Fibroblast of skin of right biceps (primary cell): ENCODE results near the gene COL26A1.
"Not testable (repeated sequence)": the region's sequence is repeated elsewhere in the genome, so short reads cannot be mapped to it uniquely, and the experiment has no call there.

Experiments
- DNase-seq: peaks from one replicate; pipeline ENCODE4 v3.0.0-alpha.2; 2013

Gene COL26A1

GRCh38 chr7:101505510-101505909 lies 142.8 kb downstream of the COL26A1 start:
- DNase-seq = not testable (repeated sequence)

- no peak for DNase-seq
These were observed 143.9 kb downstream of the COL26A1 start for GRCh38 chr7:101506531-101506930.

- no peak for DNase-seq
These were observed 144.7 kb downstream of the COL26A1 start for GRCh38 chr7:101507327-101507726.

- DNase-seq = peak; percentile 59
These were observed 145.1 kb downstream of the COL26A1 start for GRCh38 chr7:101507791-101508252.

GRCh38 chr7:101510297-101510696 lies 147.6 kb downstream of the COL26A1 start:
- DNase-seq = no peak

GRCh38 chr7:101511965-101512364 lies 149.3 kb downstream of the COL26A1 start:
- DNase-seq = no peak

- DNase-seq = no peak
These were observed 154.2 kb downstream of the COL26A1 start for GRCh38 chr7:101516851-101517250.

- DNase-seq = no peak
These were observed 154.6 kb downstream of the COL26A1 start for GRCh38 chr7:101517304-101517703.

- DNase-seq = peak; percentile 42
These were observed 155.7 kb downstream of the COL26A1 start for GRCh38 chr7:101518336-101518735.

- peak; percentile 66 for DNase-seq
These were observed 156.8 kb downstream of the COL26A1 start for GRCh38 chr7:101519324-101520023.

- DNase-seq = no peak
These were observed 158.8 kb downstream of the COL26A1 start for GRCh38 chr7:101521430-101521925.

- DNase-seq = no peak
These were observed 159.3 kb downstream of the COL26A1 start for GRCh38 chr7:101522021-101522420.

- peak; percentile 6 for DNase-seq
These were observed 165.4 kb downstream of the COL26A1 start for GRCh38 chr7:101527844-101528667.

- DNase-seq = no peak
These were observed 166.9 kb downstream of the COL26A1 start for GRCh38 chr7:101529560-101529959.

- no peak for DNase-seq
These were observed 169.2 kb downstream of the COL26A1 start for GRCh38 chr7:101531726-101532357.

GRCh38 chr7:101532400-101533102 lies 169.9 kb downstream of the COL26A1 start:
- no peak for DNase-seq

- no peak for DNase-seq
These were observed 170.4 kb downstream of the COL26A1 start for GRCh38 chr7:101533103-101533465.

- no peak for DNase-seq
These were observed 171.5 kb downstream of the COL26A1 start for GRCh38 chr7:101534015-101534803.

GRCh38 chr7:101534873-101535272 lies 172.2 kb downstream of the COL26A1 start:
- DNase-seq = no peak

GRCh38 chr7:101535351-101535751 lies 172.7 kb downstream of the COL26A1 start:
- no peak for DNase-seq

- no peak for DNase-seq
These were observed 173.6 kb downstream of the COL26A1 start for GRCh38 chr7:101536232-101536631.

GRCh38 chr7:101536668-101537067 lies 174.0 kb downstream of the COL26A1 start:
- DNase-seq = no peak
